Measurements from ENCODE around the gene ZNF367. TPM values are rescaled to one million over a fixed set of nuclear protein-coding genes. Genes with fewer than 3 reads are reported as not detected.

Gene ZNF367
- total and polyA plus RNA-seq, 9 of the 15 experiments (the other 6 are each of a cell fraction or from before 2014, with no cell fraction given) = 2.7 to 14.4 (median 10.0) TPM

DNA sequence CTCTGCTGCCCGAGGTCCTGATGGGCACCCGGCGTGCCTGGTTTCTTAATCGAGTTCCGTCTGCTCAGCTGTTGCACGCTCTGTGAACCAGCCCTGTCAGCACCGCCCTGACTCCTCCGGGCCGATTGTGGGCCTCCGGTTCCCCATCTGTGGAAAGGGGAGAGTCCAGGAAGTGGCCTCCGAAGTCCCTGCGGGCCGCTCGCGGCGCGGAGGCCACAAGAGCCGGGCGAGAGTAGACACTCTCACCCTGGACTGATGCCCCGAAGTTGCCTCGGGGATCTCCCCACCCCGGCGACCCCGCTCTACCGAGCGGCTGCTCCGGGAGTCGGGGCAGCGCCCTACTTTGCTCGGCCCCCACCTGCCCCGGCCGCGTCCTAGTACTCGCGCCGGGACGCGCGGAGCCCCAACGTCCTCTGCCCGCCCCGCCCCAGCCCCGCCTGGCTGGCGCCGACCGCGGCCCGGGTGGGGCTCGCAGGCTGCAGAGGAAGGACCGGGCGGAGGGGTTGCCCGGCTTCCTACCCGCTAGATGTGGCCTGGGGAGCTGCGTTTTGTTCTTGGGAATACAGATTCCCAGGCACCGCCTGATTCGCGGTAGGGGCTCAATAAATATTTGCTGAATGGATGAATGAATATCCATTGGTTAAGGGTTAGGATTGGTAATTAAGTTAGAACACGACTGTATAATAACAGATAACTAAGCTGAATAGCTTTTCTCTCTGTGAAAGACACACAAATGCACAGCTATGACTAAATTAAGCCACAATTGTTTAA lies 935 bp upstream of the ZNF367 start (continued):
- TF ChIP-seq NFE2 (IDR thresholded peaks at IDR 0.05; ENCODE audit: low read depth) (no peak), MYNN (IDR thresholded peaks at IDR 0.05) (peak; percentile 38; the same call in 1 of the 2 replicates), MYNN (CRISPR knock-in tag; IDR thresholded peaks at IDR 0.05) (no peak), TAL1 (IDR thresholded peaks at IDR 0.05) (no peak), TARDBP (IDR thresholded peaks at IDR 0.05) (no peak; the same call in 1 of the 2 replicates), SP1 (CRISPR knock-in tag; IDR thresholded peaks at IDR 0.05) (no peak; the same call in 1 of the 2 replicates), KDM5B (IDR thresholded peaks at IDR 0.05; ENCODE audit: insufficient replicate concordance, low read depth, low read length) (peak; percentile 40), ADNP (tag; IDR thresholded peaks at IDR 0.05) (no peak), SRF (CRISPR knock-in tag; IDR thresholded peaks at IDR 0.05) (no peak), HNRNPLL (IDR thresholded peaks at IDR 0.05; ENCODE audit: low read depth, low read length, poor library complexity, severe bottlenecking) (peak; percentile 47), TBP (optimal IDR thresholded peaks at IDR 0.05; ENCODE audit: low read depth, low read length) (peak; percentile 63), POLR2H (tag; IDR thresholded peaks at IDR 0.05; ENCODE audit: low read depth) (peak; percentile 63; the same call in 1 of the 2 replicates), GTF2F1 (IDR thresholded peaks at IDR 0.05; ENCODE audit: low read depth, low read length) (no peak), ZNF668 (CRISPR knock-in tag; IDR thresholded peaks at IDR 0.05) (no peak), IFI16 (CRISPR knock-in tag; IDR thresholded peaks at IDR 0.05) (no peak), CHCHD3 (CRISPR knock-in tag; IDR thresholded peaks at IDR 0.05) (no peak), ZC3H4 (CRISPR knock-in tag; IDR thresholded peaks at IDR 0.05; ENCODE audit: borderline replicate concordance) (no peak), SRSF1 (IDR thresholded peaks at IDR 0.05; ENCODE audit: low read depth, low read length) (no peak), CCAR2 (IDR thresholded peaks at IDR 0.05; ENCODE audit: low read depth, low read length) (no peak)
- TF ChIP-seq, protein P1, sequence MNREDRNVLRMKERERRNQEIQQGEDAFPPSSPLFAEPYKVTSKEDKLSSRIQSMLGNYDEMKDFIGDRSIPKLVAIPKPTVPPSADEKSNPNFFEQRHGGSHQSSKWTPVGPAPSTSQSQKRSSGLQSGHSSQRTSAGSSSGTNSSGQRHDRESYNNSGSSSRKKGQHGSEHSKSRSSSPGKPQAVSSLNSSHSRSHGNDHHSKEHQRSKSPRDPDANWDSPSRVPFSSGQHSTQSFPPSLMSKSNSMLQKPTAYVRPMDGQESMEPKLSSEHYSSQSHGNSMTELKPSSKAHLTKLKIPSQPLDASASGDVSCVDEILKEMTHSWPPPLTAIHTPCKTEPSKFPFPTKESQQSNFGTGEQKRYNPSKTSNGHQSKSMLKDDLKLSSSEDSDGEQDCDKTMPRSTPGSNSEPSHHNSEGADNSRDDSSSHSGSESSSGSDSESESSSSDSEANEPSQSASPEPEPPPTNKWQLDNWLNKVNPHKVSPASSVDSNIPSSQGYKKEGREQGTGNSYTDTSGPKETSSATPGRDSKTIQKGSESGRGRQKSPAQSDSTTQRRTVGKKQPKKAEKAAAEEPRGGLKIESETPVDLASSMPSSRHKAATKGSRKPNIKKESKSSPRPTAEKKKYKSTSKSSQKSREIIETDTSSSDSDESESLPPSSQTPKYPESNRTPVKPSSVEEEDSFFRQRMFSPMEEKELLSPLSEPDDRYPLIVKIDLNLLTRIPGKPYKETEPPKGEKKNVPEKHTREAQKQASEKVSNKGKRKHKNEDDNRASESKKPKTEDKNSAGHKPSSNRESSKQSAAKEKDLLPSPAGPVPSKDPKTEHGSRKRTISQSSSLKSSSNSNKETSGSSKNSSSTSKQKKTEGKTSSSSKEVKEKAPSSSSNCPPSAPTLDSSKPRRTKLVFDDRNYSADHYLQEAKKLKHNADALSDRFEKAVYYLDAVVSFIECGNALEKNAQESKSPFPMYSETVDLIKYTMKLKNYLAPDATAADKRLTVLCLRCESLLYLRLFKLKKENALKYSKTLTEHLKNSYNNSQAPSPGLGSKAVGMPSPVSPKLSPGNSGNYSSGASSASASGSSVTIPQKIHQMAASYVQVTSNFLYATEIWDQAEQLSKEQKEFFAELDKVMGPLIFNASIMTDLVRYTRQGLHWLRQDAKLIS (CRISPR knock-in tag; IDR thresholded peaks at IDR 0.05) = 0 out of 2 replicates have a peak, but pooled peaks have one; percentile 34
- TF ChIP-seq, protein P2, sequence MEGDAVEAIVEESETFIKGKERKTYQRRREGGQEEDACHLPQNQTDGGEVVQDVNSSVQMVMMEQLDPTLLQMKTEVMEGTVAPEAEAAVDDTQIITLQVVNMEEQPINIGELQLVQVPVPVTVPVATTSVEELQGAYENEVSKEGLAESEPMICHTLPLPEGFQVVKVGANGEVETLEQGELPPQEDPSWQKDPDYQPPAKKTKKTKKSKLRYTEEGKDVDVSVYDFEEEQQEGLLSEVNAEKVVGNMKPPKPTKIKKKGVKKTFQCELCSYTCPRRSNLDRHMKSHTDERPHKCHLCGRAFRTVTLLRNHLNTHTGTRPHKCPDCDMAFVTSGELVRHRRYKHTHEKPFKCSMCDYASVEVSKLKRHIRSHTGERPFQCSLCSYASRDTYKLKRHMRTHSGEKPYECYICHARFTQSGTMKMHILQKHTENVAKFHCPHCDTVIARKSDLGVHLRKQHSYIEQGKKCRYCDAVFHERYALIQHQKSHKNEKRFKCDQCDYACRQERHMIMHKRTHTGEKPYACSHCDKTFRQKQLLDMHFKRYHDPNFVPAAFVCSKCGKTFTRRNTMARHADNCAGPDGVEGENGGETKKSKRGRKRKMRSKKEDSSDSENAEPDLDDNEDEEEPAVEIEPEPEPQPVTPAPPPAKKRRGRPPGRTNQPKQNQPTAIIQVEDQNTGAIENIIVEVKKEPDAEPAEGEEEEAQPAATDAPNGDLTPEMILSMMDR (IDR thresholded peaks at IDR 0.05 in 2 of 3, conservative IDR thresholded peaks at IDR 0.05 in 1 of 3; ENCODE audit: insufficient read depth in 2 of 3, low read depth in 1 of 3, low read length in 3 of 3) = no peak; a peak in 1 of 6 replicates
- TF ChIP-seq, protein P3, sequence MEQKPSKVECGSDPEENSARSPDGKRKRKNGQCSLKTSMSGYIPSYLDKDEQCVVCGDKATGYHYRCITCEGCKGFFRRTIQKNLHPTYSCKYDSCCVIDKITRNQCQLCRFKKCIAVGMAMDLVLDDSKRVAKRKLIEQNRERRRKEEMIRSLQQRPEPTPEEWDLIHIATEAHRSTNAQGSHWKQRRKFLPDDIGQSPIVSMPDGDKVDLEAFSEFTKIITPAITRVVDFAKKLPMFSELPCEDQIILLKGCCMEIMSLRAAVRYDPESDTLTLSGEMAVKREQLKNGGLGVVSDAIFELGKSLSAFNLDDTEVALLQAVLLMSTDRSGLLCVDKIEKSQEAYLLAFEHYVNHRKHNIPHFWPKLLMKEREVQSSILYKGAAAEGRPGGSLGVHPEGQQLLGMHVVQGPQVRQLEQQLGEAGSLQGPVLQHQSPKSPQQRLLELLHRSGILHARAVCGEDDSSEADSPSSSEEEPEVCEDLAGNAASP (IDR thresholded peaks at IDR 0.05) = no peak

Measured in K562 (cell line).